ENCODE measurements around the gene APOL2.

GRCh38 chr22:36235585-36235984 lies 3.7 kb downstream of the APOL2 start:
- TF ChIP-seq CTCF (IDR thresholded peaks at IDR 0.05) (no peak), EP300 (IDR thresholded peaks at IDR 0.05) (no peak), POLR2AphosphoS5 (IDR thresholded peaks at IDR 0.05) (no peak)

Measured in suprapubic skin (tissue), 4 donors.